ENCODE measurements around the gene COPS3. TPM values are rescaled to one million over a fixed set of nuclear protein-coding genes. Genes with fewer than 3 reads are reported as not detected.
A peak's percentile ranks its signal among the peaks of the same experiment; 100 is the strongest.

The COPS3 gene
- total RNA-seq, 1 experiment from 2014 or later = 113 TPM

DNA sequence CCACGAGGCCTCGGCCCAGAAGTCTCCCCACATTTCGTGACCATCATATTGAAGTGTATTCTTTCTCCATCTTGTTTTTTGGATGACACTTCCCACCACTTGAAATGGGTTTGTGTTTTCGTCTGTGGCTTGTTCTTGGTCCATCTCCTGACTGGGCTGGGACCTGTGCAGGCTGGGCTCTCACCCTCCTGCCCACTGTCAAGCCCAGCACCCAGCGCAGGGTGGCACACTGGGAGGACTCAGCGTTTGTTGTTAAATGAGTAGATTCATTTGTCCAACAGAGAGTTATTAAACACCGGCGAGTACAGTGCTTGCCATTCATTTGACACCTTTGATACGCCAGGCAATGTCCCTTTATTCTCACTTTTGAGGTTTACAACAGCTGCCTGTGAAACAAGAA is 44.8 kb upstream of the COPS3 start:
- no peak overlapping the region for H3K27ac ChIP-seq (ENCODE audit: insufficient read length, low read depth, low read length)
- H4K20me1 ChIP-seq (ENCODE audit: control insufficient read depth, insufficient read depth, insufficient read length) = no peaks in the 10 kb centered on the region
- no peak overlapping the region for H3K14ac ChIP-seq (ENCODE audit: insufficient read depth, low read length)
- no peak overlapping the region for H2BK20ac ChIP-seq (ENCODE audit: low read depth, low read length, poor library complexity, severe bottlenecking)
- H3K56ac ChIP-seq (ENCODE audit: insufficient read length, low read depth, low read length) = no peak overlapping the region
- H3K27me3 ChIP-seq (ENCODE audit: insufficient read depth, low read length) = no peaks in the 10 kb centered on the region
- no peak overlapping the region for H2BK5ac ChIP-seq (ENCODE audit: insufficient read length, low read length)
- H3T11ph ChIP-seq (ENCODE audit: low read length) = no peak overlapping the region
- no peaks in the 10 kb centered on the region for H3K9me3 ChIP-seq (ENCODE audit: control insufficient read depth, low read depth, low read length)
- Mint-ChIP-seq H3K4me3 (no peak overlapping the region), H3K4me1 (no peaks in the 10 kb centered on the region), H3K27ac (0 out of 7 replicates have a peak overlapping the region, but pooled peaks of 1 of the 3 experiments have one; percentile 8), H3K27me3 (ENCODE audit: low read depth) (no peaks in the 10 kb centered on the region), H3K9me3 (no peaks in the 10 kb centered on the region), H3K36me3 (ENCODE audit: insufficient read depth in 1 of 3, low read depth in 3 of 3) (peaks cover 0 to 9% (median 9%) of the 10 kb centered on the region in 3 experiments; a peak in 4 of 7 replicates)
- no peak overlapping the region for H3K4me2 ChIP-seq (ENCODE audit: insufficient read depth, insufficient read length, low read length)
- no peak for DNase-seq
- no peak for TF ChIP-seq CTCF (conservative IDR thresholded peaks at IDR 0.05)
- no peak overlapping the region for H3K9ac ChIP-seq (ENCODE audit: extremely low read depth, insufficient read length, low read length)
- no peak overlapping the region for H2AFZ ChIP-seq (ENCODE audit: low read length)
- no peak overlapping the region for H2BK12ac ChIP-seq (ENCODE audit: insufficient read length, low read depth, low read length)
- no CpG with 5 or more reads among the region's 9 CpGs for WGBS (ENCODE audit: extremely low coverage, insufficient read length, low lambda C conversion rate)
- no peak overlapping the region for H2AK5ac ChIP-seq (ENCODE audit: insufficient read length, low read length)
- no peak overlapping the region for H4K5ac ChIP-seq (ENCODE audit: insufficient read length, low read depth, low read length)
- H3K79me1 ChIP-seq (ENCODE audit: insufficient read depth, low read depth, low read length, poor library complexity, severe bottlenecking) = no peaks in the 10 kb centered on the region
- H3K18ac ChIP-seq (ENCODE audit: insufficient read length, low read depth, low read length) = no peak overlapping the region
- H4K8ac ChIP-seq (replicated peaks; ENCODE audit: insufficient read length, low read depth, low read length) = no peak overlapping the region
- H3K4me1 ChIP-seq (ENCODE audit: insufficient read depth, low read length) = no peaks in the 10 kb centered on the region
- no peaks in the 10 kb centered on the region for H3K23me2 ChIP-seq (ENCODE audit: insufficient read length, low read depth, low read length, poor library complexity, severe bottlenecking)
- H4K91ac ChIP-seq (ENCODE audit: insufficient read length, low read depth, low read length) = no peak overlapping the region
- H2BK15ac ChIP-seq (ENCODE audit: low read depth, low read length) = no peak overlapping the region
- H3K79me2 ChIP-seq (ENCODE audit: insufficient read depth, low read length) = no peaks in the 10 kb centered on the region
- H3K23ac ChIP-seq (ENCODE audit: insufficient read length, low read depth, low read length) = no peak overlapping the region
- H2BK120ac ChIP-seq (ENCODE audit: low read depth, low read length, poor library complexity, severe bottlenecking) = no peak overlapping the region
- no peak overlapping the region for H3K4ac ChIP-seq (ENCODE audit: low read depth, low read length)
